Measurements from ENCODE around the gene SLC36A2.

SLC36A2 gene

DNA sequence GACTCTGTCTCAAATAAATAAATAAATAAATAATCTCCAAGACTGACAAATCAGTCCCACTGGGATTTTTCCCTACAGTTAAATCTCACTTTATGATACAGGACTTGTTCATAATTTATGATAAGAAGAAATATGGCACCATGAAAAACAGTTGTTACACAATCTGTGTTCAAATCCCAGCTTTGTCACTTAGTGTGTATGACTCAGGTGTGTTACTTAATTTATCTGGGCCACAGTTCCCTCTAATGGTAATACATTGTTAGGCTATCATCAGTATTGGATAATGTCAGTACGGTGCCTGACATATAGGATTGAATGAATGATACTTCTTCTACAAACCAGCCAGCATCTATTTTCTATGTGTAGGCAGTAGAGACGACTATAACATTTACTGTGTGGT, 66.9 kb downstream of the SLC36A2 start:
- no peak overlapping the region for H3K4me3 ChIP-seq (replicated peaks; ENCODE audit: low read depth, low read length)
- DNase-seq (ENCODE audit: low read depth): no peak
- TF ChIP-seq, protein P1, sequence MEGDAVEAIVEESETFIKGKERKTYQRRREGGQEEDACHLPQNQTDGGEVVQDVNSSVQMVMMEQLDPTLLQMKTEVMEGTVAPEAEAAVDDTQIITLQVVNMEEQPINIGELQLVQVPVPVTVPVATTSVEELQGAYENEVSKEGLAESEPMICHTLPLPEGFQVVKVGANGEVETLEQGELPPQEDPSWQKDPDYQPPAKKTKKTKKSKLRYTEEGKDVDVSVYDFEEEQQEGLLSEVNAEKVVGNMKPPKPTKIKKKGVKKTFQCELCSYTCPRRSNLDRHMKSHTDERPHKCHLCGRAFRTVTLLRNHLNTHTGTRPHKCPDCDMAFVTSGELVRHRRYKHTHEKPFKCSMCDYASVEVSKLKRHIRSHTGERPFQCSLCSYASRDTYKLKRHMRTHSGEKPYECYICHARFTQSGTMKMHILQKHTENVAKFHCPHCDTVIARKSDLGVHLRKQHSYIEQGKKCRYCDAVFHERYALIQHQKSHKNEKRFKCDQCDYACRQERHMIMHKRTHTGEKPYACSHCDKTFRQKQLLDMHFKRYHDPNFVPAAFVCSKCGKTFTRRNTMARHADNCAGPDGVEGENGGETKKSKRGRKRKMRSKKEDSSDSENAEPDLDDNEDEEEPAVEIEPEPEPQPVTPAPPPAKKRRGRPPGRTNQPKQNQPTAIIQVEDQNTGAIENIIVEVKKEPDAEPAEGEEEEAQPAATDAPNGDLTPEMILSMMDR (IDR thresholded peaks at IDR 0.05; ENCODE audit: low read length, missing control alignments): no peak

DNA sequence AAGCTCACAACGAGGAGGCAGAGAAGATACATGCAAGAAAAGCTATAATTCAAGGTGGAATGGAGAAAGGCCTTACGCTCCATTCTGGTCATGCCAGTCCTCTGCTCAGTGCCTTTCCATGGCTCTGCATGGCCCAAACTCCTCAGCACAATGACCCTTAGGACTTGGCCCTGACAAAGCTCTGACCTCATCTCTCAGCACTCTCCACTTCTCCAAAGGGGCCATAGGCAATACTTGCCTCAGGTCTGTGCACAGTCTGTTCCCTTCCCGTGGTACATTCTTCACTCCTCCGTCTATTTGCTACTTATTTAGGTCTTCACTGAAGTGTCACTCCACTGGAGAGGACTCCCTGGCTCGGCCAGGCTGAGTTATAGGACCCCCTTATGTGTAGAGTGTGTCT, 68.5 kb downstream of the SLC36A2 start:
- TF ChIP-seq, protein P1 (IDR thresholded peaks at IDR 0.05; ENCODE audit: low read length, missing control alignments): no peak

DNA sequence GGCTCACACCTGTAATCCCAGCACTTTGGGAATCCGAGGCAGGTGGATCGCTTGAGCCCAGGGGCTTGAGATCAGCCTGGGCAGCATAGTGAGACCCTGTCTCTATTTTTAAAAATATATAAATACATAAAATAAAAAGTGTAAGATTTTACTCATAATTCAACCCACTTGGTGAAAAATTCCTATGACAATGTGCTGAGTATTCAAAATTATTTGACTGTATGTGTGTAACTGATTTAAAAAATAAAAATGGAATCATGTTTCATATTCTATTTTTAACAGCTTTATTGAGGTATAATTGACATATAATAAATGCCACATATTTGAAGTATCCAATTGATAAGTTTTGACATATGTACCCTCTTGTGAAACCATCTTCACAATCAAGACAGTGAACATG, 71.6 kb downstream of the SLC36A2 start:
- H3K4me3 ChIP-seq (replicated peaks; ENCODE audit: low read depth, low read length): no peak overlapping the region
- TF ChIP-seq, protein P1 (IDR thresholded peaks at IDR 0.05; ENCODE audit: low read length, missing control alignments): no peak
- DNase-seq (ENCODE audit: low read depth): no peak

More for the DNA sequence above, 68.5 kb downstream of the SLC36A2 start:
- no peak overlapping the region for H3K4me3 ChIP-seq (replicated peaks; ENCODE audit: low read depth, low read length)
- DNase-seq (ENCODE audit: low read depth): no peak

DNA sequence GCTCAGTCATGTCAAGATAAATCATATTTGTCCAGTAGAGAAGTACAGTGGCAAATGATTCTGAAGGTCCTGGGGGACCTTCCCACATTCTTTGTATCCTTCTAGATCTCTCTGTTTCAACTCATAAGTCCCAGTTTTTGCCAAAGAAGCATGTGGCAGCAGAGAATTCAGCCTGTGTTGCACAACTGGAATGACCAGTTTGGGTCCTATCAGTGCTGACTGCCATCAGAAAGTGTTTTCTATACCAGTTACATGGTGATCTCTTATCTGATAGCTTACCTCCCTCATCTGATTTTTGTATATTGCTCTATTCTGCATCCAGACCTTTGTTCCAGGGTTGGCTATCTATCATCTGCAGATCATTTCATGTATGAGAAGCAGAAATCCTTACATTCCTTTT, 72.7 kb downstream of the SLC36A2 start:
- TF ChIP-seq, protein P1 (IDR thresholded peaks at IDR 0.05; ENCODE audit: low read length, missing control alignments): no peak
- no peak for DNase-seq (ENCODE audit: low read depth)

DNA sequence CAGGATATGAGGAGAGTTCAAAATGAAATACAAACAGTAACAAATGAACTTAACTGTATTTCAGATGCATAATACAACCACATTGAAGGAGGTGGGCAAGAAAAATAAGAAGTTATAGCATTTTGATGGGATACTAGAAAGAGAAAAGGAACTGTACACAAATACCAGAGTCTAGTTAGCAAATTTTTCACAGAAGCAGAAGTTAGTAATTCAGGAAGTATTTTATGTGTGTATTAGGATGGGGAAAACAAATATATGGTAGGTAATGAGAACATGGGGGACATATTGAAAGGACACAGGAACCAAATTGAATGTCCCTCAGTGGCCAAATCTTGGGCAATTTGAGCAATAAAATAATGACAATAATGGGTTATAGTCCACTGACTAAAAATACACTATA, 76.0 kb downstream of the SLC36A2 start:
- DNase-seq (ENCODE audit: low read depth): no peak
- TF ChIP-seq, protein P1 (IDR thresholded peaks at IDR 0.05; ENCODE audit: low read length, missing control alignments): no peak

More for the DNA sequence above, 72.7 kb downstream of the SLC36A2 start:
- no peak overlapping the region for H3K4me3 ChIP-seq (replicated peaks; ENCODE audit: low read depth, low read length)

DNA sequence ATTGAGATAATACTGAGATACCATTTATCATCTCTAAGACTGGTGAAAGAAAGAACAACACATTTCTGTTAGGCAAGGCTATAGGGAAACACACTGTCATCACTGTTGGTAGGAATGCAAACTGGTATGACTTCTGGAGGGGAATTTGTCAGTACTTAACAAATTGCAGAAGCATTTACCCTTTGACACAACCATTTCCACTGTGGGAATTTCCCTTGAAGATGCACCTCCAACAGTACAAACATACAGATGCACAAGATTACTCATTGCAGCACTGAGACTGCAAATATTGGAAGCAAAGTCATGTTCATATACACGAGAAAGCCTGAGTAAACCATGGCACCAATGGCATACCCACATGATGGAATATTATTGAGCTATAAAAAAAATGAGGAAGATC, 76.8 kb downstream of the SLC36A2 start:
- TF ChIP-seq, protein P1 (IDR thresholded peaks at IDR 0.05; ENCODE audit: low read length, missing control alignments): no peak
- no peak overlapping the region for H3K4me3 ChIP-seq (replicated peaks; ENCODE audit: low read depth, low read length)
- peak; percentile 50 for DNase-seq (ENCODE audit: low read depth)

More for the DNA sequence above, 76.0 kb downstream of the SLC36A2 start:
- H3K4me3 ChIP-seq (replicated peaks; ENCODE audit: low read depth, low read length): no peak overlapping the region

DNA sequence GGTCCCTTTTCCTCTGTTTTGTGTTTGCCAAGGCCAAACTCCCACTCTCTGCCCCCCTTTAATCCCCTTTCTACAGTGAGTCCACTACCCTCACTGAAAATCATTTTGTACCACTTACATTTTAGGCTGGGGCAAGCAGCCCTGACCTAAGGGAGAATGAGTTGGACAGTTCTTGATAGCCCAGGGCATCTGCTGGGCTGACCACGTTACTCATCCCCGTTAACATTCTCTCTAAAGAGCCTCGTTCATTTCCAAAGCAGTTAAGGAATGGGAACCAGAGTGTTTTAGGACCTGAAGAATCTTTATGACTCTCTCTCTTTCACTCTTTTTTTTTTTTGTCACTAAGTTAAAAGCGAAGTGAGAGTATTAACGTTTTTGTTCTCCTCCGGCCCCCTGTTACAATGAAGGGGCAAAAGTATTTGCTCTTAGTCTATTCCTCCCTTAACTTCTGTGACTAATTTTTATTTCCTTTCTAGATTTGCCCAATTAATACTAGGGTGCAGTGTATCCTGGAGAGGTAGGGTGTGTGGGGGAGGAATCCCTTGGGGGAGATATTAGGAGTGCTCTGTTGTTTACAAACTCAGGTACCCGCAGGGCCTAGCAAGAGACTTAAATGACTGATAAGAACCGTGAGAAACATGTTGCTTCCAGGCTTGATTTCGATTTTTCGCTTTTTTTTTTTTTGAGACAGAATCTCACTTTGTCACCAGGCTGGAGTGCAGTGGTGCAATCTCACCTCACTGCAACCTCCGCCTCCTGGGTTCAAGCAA, 79.7 kb downstream of the SLC36A2 start:
- TF ChIP-seq, protein P1 (IDR thresholded peaks at IDR 0.05; ENCODE audit: low read length, missing control alignments): no peak
- no peak for DNase-seq (ENCODE audit: low read depth)
- no peak overlapping the region for H3K4me3 ChIP-seq (replicated peaks; ENCODE audit: low read depth, low read length)
